Stomach (tissue), 4 donors: Measurements from ENCODE around the gene SNX32.
A peak's percentile ranks its signal among the peaks of the same experiment; 100 is the strongest.

Experiments
- POLR2A ChIP-seq, 4 donors: fragments of 450-650 bp; IDR thresholded peaks; one replicate each; pipeline ENCODE4 v1.6.1; 2016; ENCODE audit warnings: antibody characterized with exemption in 4 of 4, control low read depth in 2 of 4, mild to moderate bottlenecking in 1 of 4, moderate library complexity in 1 of 4
- POLR2AphosphoS5 ChIP-seq, 3 donors: sonication (generic); formaldehyde crosslinking; IDR thresholded peaks; one replicate each; pipeline ENCODE4 v1.6.1; 2016; ENCODE audit warnings: antibody characterized with exemption in 3 of 3
- TF ChIP-seq, protein P1 (sequence below), 7 experiments: fragments of 450-650 bp in 4 of 7; fragments of 200-600 bp in 3 of 7; sonication (generic) in 3 of 7; IDR thresholded peaks; one replicate each; pipeline ENCODE4 v1.5.1; 2016 to 2019; ENCODE audit warnings: antibody characterized with exemption in 7 of 7, control low read depth in 2 of 7, mild to moderate bottlenecking in 1 of 7

DNA sequence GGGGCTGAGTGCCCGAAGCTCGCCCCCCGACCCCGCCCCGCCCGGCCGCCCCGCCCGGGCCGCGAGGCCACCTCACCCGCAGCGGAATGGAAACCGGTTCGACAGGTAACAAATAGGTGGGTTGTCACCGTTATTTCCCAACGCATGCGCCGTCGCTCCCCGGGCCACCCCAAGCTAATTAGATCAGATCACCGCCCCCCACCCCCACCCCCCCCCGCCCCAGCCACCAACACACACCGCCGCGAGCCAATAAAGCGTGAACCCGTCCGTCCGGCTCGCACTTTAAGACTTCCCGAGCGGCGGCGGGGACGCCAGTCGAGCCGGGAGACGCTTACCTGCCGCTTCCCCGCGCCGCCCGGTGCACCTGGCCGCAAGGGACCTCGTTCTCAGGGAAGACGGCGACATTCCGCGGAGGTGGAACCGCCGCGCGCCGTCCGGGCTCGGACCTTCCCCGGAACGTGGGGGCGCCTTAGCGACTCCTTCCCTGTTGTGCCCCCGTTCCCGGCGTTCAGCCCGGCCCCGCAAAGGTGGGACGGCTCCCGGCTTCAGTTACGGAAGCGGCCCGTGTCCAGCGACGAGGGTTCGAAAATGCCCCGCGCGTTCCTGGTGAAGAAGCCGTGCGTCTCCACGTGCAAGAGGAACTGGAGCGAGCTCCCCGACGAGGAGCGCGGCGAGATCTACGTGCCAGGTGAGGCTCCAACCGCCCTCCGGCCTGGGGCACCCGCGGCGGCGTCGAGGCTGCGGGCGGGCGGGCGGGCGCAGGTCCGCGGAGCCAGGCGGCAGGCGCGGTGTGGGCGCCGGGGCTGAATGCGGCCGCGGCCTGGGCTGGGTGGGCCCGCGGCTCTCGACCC lies 46.8 kb upstream of the SNX32 start, which contains the start of gene OVOL1:
- TF ChIP-seq, protein P1, sequence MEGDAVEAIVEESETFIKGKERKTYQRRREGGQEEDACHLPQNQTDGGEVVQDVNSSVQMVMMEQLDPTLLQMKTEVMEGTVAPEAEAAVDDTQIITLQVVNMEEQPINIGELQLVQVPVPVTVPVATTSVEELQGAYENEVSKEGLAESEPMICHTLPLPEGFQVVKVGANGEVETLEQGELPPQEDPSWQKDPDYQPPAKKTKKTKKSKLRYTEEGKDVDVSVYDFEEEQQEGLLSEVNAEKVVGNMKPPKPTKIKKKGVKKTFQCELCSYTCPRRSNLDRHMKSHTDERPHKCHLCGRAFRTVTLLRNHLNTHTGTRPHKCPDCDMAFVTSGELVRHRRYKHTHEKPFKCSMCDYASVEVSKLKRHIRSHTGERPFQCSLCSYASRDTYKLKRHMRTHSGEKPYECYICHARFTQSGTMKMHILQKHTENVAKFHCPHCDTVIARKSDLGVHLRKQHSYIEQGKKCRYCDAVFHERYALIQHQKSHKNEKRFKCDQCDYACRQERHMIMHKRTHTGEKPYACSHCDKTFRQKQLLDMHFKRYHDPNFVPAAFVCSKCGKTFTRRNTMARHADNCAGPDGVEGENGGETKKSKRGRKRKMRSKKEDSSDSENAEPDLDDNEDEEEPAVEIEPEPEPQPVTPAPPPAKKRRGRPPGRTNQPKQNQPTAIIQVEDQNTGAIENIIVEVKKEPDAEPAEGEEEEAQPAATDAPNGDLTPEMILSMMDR (IDR thresholded peaks at IDR 0.05), result no peak
- TF ChIP-seq POLR2A (IDR thresholded peaks at IDR 0.05) (no peak), POLR2AphosphoS5 (IDR thresholded peaks at IDR 0.05) (peak in 2 of 3 donors; percentile 57 to 75)
